BJ (cell line): ENCODE data around the gene QSOX2. TPM values are rescaled to one million over a fixed set of nuclear protein-coding genes. Genes with fewer than 3 reads are reported as not detected.

Experiments
- CTCF ChIA-PET: fragments of 350-600 bp; formaldehyde crosslinking; extraction: SDS; loops from one replicate; lab custom pipeline; 2021; ENCODE audit warnings: antibody characterized with exemption, inconsistent platforms; lab: Yijun Ruan, JAX
- POLR2A ChIA-PET: fragments of 300-600 bp; sonication (Branson Sonifier 250); formaldehyde crosslinking; extraction: SDS; loops from one replicate; lab custom pipeline; 2021; ENCODE audit warnings: antibody characterized with exemption; lab: Charles Lee
- DNase-seq: peaks from one replicate; pipeline ENCODE4 v3.0.0-alpha.2; 2011; ENCODE audit warnings: low read depth
- H3K27me3 ChIP-seq: 2 replicates; pipeline ENCODE4 v1.6.0; 2011; ENCODE audit warnings: low read length; ENCODE audit not compliant: control insufficient read depth, insufficient read depth
- H3K36me3 ChIP-seq: 2 replicates; pipeline ENCODE4 v1.5.1; 2011; ENCODE audit warnings: low read length; ENCODE audit not compliant: control insufficient read depth, insufficient read depth
- H3K4me3 ChIP-seq: 2 replicates; pipeline ENCODE4 v1.5.1; 2011; ENCODE audit warnings: low read depth, mild to moderate bottlenecking, control low read depth, low read length
- polyA plus RNA-seq: library from polyadenylated mRNA; depleted of rRNA; stranded (reverse); fragments of >200 nt; gene quantifications from 2 replicates; pipeline ENCODE4 v1.2.3, GENCODE V29; 2011
- TF ChIP-seq, protein P1 (sequence below): IDR thresholded peaks from 2 replicates; pipeline ENCODE4 v1.5.1; 2011; ENCODE audit warnings: low read depth, mild to moderate bottlenecking, control low read depth, inconsistent platforms, low read length, moderate library complexity; ENCODE audit not compliant: insufficient read depth

The QSOX2 gene
- polyA plus RNA-seq, 1 experiment: 7.0 TPM

DNA sequence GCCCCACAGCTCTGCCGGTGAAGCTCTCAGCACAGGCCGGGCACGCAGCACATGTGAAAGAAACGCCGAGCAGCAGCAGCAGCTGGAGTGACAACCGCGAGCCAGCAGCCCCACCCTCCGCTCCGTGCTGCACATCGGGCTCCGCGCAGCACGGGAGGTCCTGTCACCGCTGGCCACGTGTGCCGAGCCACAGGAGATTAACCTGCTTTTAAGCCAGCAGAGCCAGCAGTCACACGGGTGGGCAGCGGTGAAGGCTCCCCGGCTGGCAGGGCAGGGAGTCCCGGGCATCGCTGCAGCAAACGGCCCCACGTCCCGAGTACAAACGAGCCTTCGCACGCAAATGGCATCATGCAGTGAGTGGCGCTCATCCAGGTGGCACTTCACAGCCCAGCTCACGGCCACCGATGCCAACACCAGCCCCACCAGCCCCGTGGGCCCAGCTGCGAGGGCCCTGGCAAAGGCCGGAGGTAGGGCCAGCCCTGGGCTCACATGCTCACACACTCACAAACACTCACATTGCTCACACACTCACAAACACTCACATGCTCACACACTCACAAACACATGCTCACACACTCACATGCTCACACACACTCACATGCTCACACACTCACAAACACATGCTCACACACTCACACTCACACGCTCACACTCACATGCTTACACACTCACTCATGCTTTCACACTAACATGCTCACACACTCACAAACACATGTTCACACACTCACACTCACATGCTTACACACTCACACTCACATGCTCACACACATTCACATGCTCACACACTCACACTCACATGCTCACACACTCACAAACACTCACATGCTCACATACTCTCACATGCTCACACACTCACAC lies 47.2 kb upstream of the QSOX2 start:
- peaks cover 3% of the 10 kb centered on the region; the same call in 1 of the 2 replicates for H3K27me3 ChIP-seq
- POLR2A ChIA-PET: no interaction called here
- no peak for DNase-seq

DNA sequence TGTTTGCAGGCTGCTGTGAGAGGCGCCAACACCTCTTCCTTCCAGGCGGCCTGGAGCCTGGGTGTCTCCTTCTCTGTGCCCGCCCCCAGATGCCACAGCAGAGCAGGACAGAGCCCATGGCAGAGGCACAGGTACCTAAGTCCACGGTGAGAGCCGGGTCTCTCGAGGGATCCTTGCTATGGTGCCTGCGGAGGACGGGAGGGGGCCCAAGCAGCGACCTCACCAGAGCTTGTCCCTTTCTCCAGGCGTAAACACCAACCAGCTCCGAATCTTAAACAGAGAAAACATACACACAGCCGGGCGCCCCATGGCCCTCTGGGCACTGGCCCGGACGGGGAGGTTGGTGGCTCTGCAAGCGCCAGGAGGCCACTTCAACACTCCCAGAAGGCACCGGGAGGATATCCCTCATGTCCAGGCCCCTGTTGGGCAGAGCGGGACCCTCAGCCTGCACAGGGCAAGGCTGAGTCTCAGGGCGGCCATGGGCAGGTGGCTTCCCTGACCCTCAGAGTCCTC lies 46.5 kb upstream of the QSOX2 start:
- TF ChIP-seq, protein P1, sequence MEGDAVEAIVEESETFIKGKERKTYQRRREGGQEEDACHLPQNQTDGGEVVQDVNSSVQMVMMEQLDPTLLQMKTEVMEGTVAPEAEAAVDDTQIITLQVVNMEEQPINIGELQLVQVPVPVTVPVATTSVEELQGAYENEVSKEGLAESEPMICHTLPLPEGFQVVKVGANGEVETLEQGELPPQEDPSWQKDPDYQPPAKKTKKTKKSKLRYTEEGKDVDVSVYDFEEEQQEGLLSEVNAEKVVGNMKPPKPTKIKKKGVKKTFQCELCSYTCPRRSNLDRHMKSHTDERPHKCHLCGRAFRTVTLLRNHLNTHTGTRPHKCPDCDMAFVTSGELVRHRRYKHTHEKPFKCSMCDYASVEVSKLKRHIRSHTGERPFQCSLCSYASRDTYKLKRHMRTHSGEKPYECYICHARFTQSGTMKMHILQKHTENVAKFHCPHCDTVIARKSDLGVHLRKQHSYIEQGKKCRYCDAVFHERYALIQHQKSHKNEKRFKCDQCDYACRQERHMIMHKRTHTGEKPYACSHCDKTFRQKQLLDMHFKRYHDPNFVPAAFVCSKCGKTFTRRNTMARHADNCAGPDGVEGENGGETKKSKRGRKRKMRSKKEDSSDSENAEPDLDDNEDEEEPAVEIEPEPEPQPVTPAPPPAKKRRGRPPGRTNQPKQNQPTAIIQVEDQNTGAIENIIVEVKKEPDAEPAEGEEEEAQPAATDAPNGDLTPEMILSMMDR: no peak
- H3K27me3 ChIP-seq: peaks cover 5% of the 10 kb centered on the region
- DNase-seq: no peak
- ChIA-PET POLR2A (no interaction called here), CTCF (interaction anchor here (1.7 kb wide), 1 partner anchor 8 kb away, joined by 7 read pairs; no protein-coding TSS in a partner anchor)
- H3K4me3 ChIP-seq: no peak overlapping the region
- no peaks in the 10 kb centered on the region for H3K36me3 ChIP-seq

More for the DNA sequence above, 47.2 kb upstream of the QSOX2 start:
- TF ChIP-seq, protein P1: no peak
- Histone ChIP-seq H3K4me3 (no peak overlapping the region), H3K36me3 (no peaks in the 10 kb centered on the region)
- CTCF ChIA-PET: interaction anchor here (1.7 kb wide), 1 partner anchor 9 kb away, joined by 7 read pairs; no protein-coding TSS in a partner anchor

DNA sequence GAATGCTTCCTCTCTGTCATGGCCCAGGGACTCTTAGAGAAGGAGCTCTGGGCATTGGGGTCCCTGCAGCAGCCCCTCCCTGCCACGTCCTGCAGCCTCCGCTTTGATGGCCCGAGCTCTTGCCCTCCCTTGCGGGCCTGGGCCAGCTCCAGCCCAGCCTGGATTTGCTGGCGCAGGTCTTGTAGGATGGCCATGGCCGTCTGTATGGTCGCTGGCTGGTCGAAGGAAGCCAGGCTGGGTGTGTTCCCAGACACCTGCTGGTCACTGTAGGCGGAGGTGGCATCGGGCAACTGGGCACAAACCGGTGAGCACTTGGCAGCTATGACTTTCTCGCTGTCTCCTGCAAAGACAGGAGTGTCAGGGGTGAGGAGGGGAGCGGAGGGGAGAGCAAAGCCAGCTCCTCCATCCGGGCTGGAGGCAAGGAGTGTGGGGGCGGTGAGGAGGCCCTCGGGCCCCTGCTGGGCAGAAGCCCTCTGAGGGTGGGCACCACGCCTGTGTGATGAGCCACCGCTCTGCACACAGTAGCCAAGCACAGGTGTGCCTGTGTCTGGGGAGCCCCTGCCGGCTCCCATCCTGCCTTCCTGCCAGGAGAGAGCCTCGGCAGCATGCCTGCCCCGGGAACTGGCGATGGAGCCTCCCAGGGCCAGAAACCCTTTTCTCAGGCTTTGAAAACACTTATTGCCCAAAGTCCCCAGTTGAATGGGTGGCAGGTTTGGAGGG lies 45.9 kb upstream of the QSOX2 start:
- TF ChIP-seq, protein P1: no peak
- no peak overlapping the region for H3K4me3 ChIP-seq
- peaks cover 2% of the 10 kb centered on the region for H3K27me3 ChIP-seq
- CTCF ChIA-PET: interaction anchor here (1.7 kb wide), 1 partner anchor 8 kb away, joined by 7 read pairs; no protein-coding TSS in a partner anchor
- POLR2A ChIA-PET: no interaction called here
- no peak for DNase-seq
- no peaks in the 10 kb centered on the region for H3K36me3 ChIP-seq

DNA sequence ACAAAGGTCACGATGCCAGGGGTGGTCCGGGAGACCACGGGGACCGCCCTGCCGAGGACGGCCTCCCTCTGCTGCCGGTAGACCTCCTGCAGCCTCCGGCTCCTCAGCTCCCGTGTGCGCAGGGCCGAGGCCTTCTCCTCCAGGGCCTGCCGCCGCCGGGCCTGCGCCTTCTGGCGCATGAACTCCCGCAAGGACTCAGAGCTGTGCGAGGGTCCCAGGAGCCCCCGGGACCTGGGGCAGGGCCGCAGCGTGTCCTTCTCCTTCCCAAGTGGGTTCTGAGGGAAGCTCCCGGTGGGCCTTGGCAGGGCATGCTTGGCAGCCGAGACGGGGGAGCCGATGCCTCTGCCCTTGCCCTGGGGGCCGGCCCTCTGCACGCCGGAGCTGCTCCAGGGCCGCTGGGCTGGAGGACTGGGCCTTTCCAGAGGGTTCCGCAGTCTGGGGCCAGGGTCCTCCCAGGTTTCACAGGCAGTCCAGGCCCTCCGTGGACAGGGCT lies 44.9 kb upstream of the QSOX2 start:
- Histone ChIP-seq H3K27me3 (peaks cover 2% of the 10 kb centered on the region), H3K36me3 (no peaks in the 10 kb centered on the region), H3K4me3 (no peak overlapping the region)
- TF ChIP-seq, protein P1: no peak
- POLR2A ChIA-PET: no interaction called here
- CTCF ChIA-PET: no interaction called here
- no peak for DNase-seq
